Uterine smooth muscle cell (primary cell): Measurements from ENCODE around the gene RALBP1. TPM values are rescaled to one million over a fixed set of nuclear protein-coding genes. Genes with fewer than 3 reads are reported as not detected.

Experiments
- total RNA-seq: library from RNA; depleted of rRNA; stranded (reverse); fragments of >200 nt; gene quantifications from 2 replicates; pipeline ENCODE4 v1.2.3, GENCODE V29; 2014

The RALBP1 gene
- 64.0 and 72.9 TPM in 2 replicates for total RNA-seq

DNA sequence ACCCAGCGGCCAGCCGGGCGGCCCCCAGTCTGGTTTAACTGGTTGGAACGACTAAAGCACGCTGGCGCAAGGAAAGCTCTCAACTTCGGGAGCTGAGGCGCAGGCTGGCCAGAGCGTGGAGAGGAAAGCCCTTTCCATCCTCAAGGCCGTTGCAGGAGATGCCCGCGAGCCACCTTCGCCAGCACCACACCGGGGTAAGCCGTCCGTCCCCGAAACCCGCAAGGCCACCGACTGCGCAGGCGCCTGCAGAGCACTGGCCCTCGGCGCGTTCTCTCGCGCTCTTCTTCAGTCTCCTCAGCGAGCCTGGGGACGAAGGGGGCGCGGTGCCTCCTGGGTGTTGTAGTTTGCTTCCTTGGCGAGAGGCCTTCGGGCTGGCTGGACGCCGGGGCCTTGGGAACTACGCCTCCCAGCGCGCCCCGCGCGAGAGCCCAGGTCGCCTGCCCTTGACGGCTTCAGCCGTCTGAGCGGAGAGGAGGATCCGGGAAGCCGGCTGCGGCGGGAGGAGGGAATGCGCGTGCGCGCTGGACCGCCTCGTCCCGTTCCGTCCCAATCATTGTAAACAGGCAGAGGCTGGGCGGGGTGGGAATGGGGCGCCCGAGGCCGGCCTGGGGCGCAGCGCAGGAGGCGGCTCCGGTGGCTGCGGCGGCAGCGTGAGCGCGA, at the start of gene RALBP1:
Gene RALBP1 (plus strand): TSS at position 531 of the 660 bp plus-strand sequence. CDS start 37,533 bp downstream, outside the sequence.

Other genes starting within 250 kb of the RALBP1 start
- 114 and 135 TPM in 2 replicates for gene TWSG1, start 140.7 kb upstream of the RALBP1 start, total RNA-seq
- 113 and 114 TPM in 2 replicates for gene PPP4R1, start 139.0 kb downstream of the RALBP1 start, total RNA-seq
- gene RAB31, start 232.8 kb downstream of the RALBP1 start, total RNA-seq, result 50.5 and 71.5 TPM in 2 replicates